HUES48 (cell line): ENCODE data around the gene NQO1.

Experiments
- H3K27ac ChIP-seq: one replicate; pipeline ENCODE4 v1.7.0; 2013; ENCODE audit warnings: low read depth, low read length, inconsistent platforms
- H3K27me3 ChIP-seq: 2 replicates; pipeline ENCODE4 v1.6.1; 2013; ENCODE audit warnings: mild to moderate bottlenecking, low read length; ENCODE audit not compliant: control insufficient read depth, insufficient read depth
- H3K36me3 ChIP-seq: 2 replicates; pipeline ENCODE4 v1.6.1; 2013; ENCODE audit warnings: low read length; ENCODE audit not compliant: control insufficient read depth, insufficient read depth
- H3K4me1 ChIP-seq: 2 replicates; pipeline ENCODE4 v1.6.1; 2013; ENCODE audit warnings: mild to moderate bottlenecking, low read length; ENCODE audit not compliant: control insufficient read depth, insufficient read depth
- H3K4me3 ChIP-seq: 2 replicates; pipeline ENCODE4 v1.5.1; 2013; ENCODE audit warnings: mild to moderate bottlenecking, low read depth, low read length
- H3K9ac ChIP-seq: 2 replicates; pipeline ENCODE4 v1.6.1; 2013; ENCODE audit warnings: mild to moderate bottlenecking, low read depth, low read length, moderate library complexity
- H3K9me3 ChIP-seq: 2 replicates; pipeline ENCODE4 v1.6.1; 2013; ENCODE audit warnings: low read length; ENCODE audit not compliant: control insufficient read depth, insufficient read depth

NQO1 gene

DNA sequence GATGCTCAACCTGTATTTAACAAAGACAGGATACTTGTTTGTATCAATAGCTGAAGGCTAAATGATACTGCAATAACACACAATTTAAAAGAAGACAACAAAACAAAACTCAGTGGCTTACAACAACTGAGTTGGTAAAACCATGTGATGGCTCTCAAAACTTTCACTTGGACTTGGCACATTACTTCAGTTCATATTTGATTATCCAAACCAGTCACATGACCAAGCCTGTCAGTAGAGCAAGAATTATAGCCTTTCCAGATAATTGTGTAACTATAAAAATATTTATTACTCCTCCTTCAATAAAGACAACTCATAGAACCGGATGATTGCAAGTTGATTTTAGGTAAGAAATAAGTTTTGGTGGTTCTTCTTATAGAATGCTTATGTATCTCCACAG is 56.8 kb downstream of the NQO1 start:
- Histone ChIP-seq H3K9ac (no peak overlapping the region), H3K27ac (no peak overlapping the region), H3K9me3 (no peaks in the 10 kb centered on the region), H3K4me1 (no peaks in the 10 kb centered on the region), H3K4me3 (no peak overlapping the region), H3K27me3 (no peaks in the 10 kb centered on the region), H3K36me3 (peaks cover 33% of the 10 kb centered on the region)

DNA sequence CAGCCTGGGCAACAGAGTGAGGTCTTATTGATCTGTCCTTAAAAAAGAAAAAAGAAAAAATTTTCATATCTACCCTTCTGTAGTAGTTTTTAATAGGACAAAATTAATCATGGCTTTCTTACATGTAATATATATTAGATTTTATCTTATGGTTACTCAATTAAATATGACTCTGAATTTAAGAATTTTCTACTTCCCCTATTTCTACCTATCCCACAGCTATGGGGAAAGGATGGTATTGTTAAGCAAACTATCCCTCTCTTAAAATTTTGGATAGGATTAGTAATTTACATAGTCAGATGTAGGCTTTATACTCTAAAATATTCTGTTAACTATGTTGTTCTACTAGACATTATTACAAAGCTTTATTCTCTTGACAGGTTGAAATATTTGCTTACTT is 62.5 kb downstream of the NQO1 start:
- no peaks in the 10 kb centered on the region for H3K9me3 ChIP-seq
- H3K4me3 ChIP-seq, result no peak overlapping the region
- no peak overlapping the region for H3K27ac ChIP-seq
- H3K9ac ChIP-seq, result no peak overlapping the region
- H3K4me1 ChIP-seq, result no peaks in the 10 kb centered on the region
- peaks cover 20% of the 10 kb centered on the region for H3K36me3 ChIP-seq
- H3K27me3 ChIP-seq, result no peaks in the 10 kb centered on the region

DNA sequence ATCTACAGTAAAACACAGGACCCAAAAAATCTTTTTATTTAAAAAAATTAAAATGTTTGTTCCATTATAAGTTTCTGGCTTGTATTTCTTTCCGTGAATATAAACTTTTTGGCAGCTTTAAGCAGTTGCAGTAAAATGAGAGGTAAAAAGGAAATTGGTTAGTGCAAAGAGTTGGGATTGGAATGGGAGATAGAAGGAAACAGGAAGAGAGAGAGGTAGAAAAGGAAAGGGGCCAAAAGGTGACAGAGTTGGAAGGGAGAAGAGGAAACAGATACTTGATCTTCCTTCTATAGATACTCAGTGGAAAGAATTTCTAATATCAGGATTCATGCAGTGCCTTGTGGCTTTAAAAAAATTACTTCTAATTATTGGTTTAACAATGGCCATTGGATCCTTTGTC is 63.5 kb downstream of the NQO1 start:
- H3K4me3 ChIP-seq, result no peak overlapping the region
- no peak overlapping the region for H3K27ac ChIP-seq
- H3K36me3 ChIP-seq, result peaks cover 25% of the 10 kb centered on the region
- no peaks in the 10 kb centered on the region for H3K9me3 ChIP-seq
- H3K4me1 ChIP-seq, result no peaks in the 10 kb centered on the region
- H3K9ac ChIP-seq, result no peak overlapping the region
- no peaks in the 10 kb centered on the region for H3K27me3 ChIP-seq

DNA sequence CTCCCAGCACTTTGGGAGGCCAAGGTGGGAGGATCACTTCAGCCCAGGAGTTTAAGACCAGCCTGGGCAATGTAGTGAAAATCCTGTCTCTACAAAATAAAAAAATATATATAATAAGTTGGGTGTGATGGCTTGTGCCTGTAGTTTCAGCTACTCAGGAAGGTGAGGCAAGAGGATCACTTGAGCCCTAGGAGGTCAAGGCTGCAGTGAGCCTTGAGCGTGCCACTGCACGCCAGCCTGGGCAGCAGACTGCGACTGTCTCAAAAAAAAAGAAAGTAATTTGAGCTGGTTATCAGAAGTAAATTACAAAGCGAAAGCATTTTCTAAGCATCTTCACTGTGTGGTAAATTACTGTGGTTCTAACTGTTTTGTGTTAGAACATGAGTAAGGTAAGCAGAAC is 66.2 kb downstream of the NQO1 start:
- Histone ChIP-seq H3K4me1 (no peaks in the 10 kb centered on the region), H3K36me3 (peaks cover 42% of the 10 kb centered on the region), H3K9ac (no peak overlapping the region), H3K4me3 (no peak overlapping the region), H3K9me3 (no peaks in the 10 kb centered on the region), H3K27ac (no peak overlapping the region), H3K27me3 (no peaks in the 10 kb centered on the region)
